ENCODE results near the gene HSD11B1. TPM values are rescaled to one million over a fixed set of nuclear protein-coding genes. Genes with fewer than 3 reads are reported as not detected.

The HSD11B1 gene
- 1.2 and 16.5 TPM in 2 replicates for total RNA-seq

DNA sequence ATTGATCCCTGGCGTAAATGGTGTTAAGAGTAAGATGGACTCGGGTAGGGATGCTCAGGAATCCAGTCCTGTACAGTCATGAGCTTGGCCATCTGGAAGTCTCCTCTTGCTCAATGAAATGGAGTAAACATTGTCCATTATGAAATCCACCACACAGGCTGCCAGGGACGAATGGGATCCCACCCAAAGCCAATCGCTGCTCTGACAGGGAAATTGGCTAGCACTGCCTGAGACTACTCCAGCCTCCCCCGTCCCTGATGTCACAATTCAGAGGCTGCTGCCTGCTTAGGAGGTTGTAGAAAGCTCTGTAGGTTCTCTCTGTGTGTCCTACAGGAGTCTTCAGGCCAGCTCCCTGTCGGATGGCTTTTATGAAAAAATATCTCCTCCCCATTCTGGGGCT lies at the start of gene HSD11B1:
Gene HSD11B1, plus strand, starts transcription at position 263 of the 400 bp plus-strand sequence. Its CDS starts 97 bp downstream, at position 360.

DNA sequence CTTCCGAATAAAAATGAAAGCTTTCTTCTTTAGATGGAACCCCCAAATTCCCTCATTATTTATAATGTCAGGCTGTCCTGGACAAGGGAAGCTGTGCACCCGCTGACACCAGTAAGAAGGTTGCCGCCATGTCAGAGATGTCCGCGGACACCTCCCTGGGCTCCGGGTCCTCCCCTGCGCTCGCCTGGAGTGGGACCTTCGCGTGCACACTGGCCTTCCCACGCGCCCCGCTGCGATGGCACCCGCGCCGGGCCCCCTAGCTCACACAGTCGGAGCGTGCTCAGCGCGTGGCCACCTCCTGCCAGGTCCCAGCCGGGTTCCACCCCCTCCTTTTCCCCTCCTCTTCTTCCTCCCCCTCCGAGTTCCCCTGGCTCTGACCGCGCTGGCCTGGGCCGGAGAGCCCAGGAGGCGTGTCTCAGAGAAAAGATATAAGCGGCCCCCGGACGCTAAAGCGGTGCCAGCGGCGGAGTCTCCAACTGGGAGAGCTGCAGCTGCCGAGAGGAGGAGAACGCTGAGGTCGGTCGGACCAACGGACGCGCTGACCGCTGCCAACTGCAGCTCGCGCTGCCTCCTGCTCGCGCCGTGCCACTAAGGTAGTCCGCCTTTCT lies 29.6 kb upstream of the HSD11B1 start, which contains the start of gene G0S2:
Gene G0S2, plus strand, starts transcription at position 456 of the 608 bp plus-strand sequence. CDS start 273 bp downstream, outside the sequence.

DNA sequence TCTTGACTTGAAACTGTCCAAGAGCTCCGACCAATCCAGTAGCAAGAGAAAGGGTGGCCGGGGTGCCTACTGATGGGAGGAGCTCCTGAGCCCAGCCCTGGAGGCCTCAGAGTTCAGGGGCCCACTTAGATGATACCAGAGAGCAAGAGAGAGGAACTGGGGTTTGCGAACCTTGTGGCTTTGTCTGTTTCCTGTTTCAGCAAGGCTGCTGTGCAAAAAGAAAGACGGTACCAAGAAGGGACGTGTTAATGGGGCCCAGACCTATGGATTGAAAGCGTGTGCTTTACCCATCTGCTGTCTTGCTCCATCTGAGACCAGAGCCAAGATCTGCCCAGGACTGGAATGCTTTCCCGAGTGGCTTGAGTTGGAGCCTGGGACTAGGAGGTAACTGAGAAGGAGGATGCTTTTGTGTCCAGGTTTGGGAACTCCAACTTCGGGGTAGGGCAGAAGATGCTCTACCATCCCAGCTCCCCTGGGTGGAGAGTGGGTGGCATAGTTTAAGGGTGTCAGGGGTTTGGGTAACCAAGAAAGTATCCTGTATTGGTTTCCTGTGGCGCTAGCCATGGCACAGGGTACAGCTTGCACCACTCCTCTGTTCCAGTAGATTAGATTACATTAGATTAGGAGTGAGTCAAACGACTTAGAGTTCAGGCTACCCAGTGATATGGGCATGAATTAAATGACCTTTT lies 51.4 kb downstream of the HSD11B1 start, which contains the start of gene TRAF3IP3:
Gene TRAF3IP3, plus strand, starts transcription at position 128 of the 689 bp plus-strand sequence. CDS start 3,987 bp downstream, outside the sequence.

Other genes with a start within 250 kb of the HSD11B1 start
- under 0.01 TPM in 1 of 2 replicates, not detected in the other for gene CAMK1G, start 121.1 kb upstream of the HSD11B1 start, total RNA-seq
- 6.1 and 14.3 TPM in 2 replicates for gene LAMB3, start 52.4 kb upstream of the HSD11B1 start, total RNA-seq
- 1.6 and 23.9 TPM in 2 replicates for gene G0S2, start 29.4 kb upstream of the HSD11B1 start, total RNA-seq
- gene TRAF3IP3, start 51.2 kb downstream of the HSD11B1 start, total RNA-seq, result not detected in 2 replicates
- 2.6 and 3.1 TPM in 2 replicates for gene C1orf74, start 79.7 kb downstream of the HSD11B1 start, total RNA-seq
- not detected in 2 replicates for gene IRF6, start 101.3 kb downstream of the HSD11B1 start, total RNA-seq
- gene UTP25, start 123.1 kb downstream of the HSD11B1 start, total RNA-seq, result 12.1 and 14.9 TPM in 2 replicates
- gene SYT14, start 233.4 kb downstream of the HSD11B1 start, total RNA-seq, result under 0.01 TPM in 1 of 2 replicates, not detected in the other